ENCODE results near the gene ATRIP. TPM values are rescaled to one million over a fixed set of nuclear protein-coding genes. Genes with fewer than 3 reads are reported as not detected.
A peak's percentile ranks its signal among the peaks of the same experiment; 100 is the strongest.
"Not testable (repeated sequence)": the region's sequence is repeated elsewhere in the genome, so short reads cannot be mapped to it uniquely, and the experiment has no call there.

The ATRIP gene
- total RNA-seq (1 to 10 TPM; 5.0 to 6.3 TPM), polyA plus RNA-seq (1 to 10 TPM; 4.0 to 7.5 TPM)
- long read RNA-seq, donor 1, partial matches to known transcripts = 7 of 9 reads
- long read RNA-seq, donor 1, other reads (novel, unspliced or antisense) = 2 of 9 reads
- long read RNA-seq, donor 2, full-length matches to known transcripts = 3 of 13 reads
- long read RNA-seq, donor 2, partial matches to known transcripts = 1 of 13 reads
- long read RNA-seq, donor 2, other reads (novel, unspliced or antisense) = 9 of 13 reads

DNA sequence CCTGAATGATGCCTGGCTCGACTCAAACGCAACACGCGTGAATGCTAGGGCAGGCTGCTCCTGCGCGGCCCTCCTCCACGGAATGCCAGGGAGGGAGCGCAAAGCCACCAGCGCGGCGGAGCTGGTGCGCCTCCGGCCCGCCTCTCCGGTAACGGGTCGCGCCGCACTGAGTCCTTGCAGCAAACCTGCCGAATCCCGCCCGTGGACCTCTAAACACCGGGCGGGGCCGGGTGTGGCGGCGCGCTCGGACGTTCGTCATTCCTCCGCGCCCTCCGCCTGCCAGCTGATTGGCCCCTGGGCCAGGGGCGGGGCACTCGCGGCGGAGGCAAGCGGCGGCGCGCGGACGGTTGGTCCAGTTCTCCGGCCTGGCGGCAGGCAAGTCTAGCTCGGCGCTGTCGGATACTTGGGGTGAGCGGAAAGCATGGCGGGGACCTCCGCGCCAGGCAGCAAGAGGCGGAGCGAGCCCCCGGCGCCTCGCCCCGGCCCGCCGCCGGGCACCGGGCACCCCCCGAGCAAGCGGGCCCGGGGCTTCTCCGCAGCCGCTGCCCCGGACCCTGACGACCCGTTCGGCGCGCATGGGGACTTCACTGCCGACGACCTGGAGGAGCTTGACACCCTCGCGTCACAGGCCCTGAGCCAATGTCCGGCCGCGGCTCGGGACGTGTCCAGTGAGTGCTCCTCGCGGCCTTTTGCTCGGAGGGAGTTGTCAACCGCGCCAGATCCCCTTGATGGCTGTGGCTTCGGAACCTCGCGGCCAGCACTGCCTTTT lies at the start of gene ATRIP:
TSS of gene ATRIP (plus strand) at position 313 of the 769 bp plus-strand sequence. CDS start at position 422, 109 bp downstream.
- no peaks in the 10 kb centered on the region for H3K9me3 ChIP-seq (ENCODE audit: control insufficient read depth, low read length)
- WGBS, 2 donors = 0% methylated on average over 60 to 91 of the region's 91 CpGs
- no peaks in the 10 kb centered on the region for H3K27me3 ChIP-seq (ENCODE audit: control insufficient read depth in 1 of 2, insufficient read depth in 2 of 2, low read length in 1 of 2)
- peak within 1 kb of the TSS; percentile 46 to 60 for H3K27ac ChIP-seq (ENCODE audit: low read depth in 1 of 2, low read length in 2 of 2)
- peak; percentile 93 to 97 for DNase-seq
- intact Hi-C loops (cut with DNase I) = no loop called here
- peak; percentile 98 for ATAC-seq (ENCODE audit: low FRiP score)
- no peaks in the 10 kb centered on the region for H3K36me3 ChIP-seq (ENCODE audit: control insufficient read depth in 1 of 2, insufficient read depth in 2 of 2, low read length in 1 of 2)
- peak within 1 kb of the TSS; percentile 46 to 54 for H3K4me3 ChIP-seq (ENCODE audit: low read length in 2 of 2)
- H3K4me1 ChIP-seq (ENCODE audit: control insufficient read depth in 1 of 2, insufficient read depth in 2 of 2, low read length in 2 of 2) = no peaks in the 10 kb centered on the region

DNA sequence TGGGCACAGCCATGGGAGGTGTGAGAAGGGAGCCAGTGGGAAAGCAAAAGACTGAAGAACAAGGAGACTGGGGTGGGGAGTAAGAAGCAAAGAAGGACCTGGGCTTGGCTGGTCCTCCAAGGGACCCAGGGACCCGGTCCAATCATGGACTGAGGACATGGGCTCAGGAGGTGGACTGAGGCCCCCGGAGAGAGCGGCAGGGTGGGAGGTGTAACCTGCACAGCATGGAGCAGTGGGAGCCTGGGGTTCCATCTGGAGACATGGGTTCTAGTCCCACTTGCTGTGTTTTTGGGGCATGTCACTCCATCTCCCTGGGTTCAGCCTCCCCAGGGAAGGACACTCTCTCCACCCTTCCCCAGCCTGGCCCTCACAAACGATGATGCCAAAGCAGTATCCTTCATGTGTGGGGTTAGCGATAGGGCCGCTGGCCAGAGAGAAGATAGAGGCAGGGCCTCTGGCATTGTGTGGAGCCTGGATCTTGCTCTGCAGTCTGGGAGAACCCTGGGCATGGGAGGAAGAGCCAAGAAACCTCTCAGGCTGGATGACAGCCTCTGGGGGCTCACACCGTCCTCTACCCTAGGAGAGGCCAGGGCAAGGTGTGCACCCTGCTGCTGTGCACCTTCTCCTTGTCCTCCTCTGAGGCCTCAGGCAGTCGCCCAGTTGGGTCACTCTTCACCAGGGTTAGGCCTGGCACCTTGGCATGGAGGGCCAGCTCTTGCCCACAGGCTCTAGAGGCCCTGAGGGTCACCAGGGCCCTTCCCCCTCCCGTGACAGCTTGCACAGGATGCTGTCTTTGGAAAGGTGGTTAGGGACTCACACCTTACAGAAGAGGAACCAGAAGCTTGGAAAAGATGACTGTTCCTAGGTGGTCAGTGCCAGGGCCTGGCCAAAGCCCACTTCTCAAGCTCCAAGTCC lies 48.5 kb upstream of the ATRIP start:
- no peak for DNase-seq
- Histone ChIP-seq H3K4me3 (ENCODE audit: low read length in 2 of 2) (no peak overlapping the region), H3K9me3 (ENCODE audit: control insufficient read depth, low read length) (no peaks in the 10 kb centered on the region), H3K4me1 (ENCODE audit: control insufficient read depth in 1 of 2, insufficient read depth in 2 of 2, low read length in 2 of 2) (peaks cover 0 to 4% of the 10 kb centered on the region in 2 donors), H3K27me3 (ENCODE audit: control insufficient read depth in 1 of 2, insufficient read depth in 2 of 2, low read length in 1 of 2) (no peaks in the 10 kb centered on the region), H3K36me3 (ENCODE audit: control insufficient read depth in 1 of 2, insufficient read depth in 2 of 2, low read length in 1 of 2) (no peaks in the 10 kb centered on the region), H3K27ac (ENCODE audit: low read depth in 1 of 2, low read length in 2 of 2) (no peak overlapping the region)
- WGBS, 2 donors = 69 to 73% methylated on average over 9 of the region's 9 CpGs
- intact Hi-C loops (cut with DNase I) = no loop called here
- ATAC-seq (ENCODE audit: low FRiP score) = no peak

DNA sequence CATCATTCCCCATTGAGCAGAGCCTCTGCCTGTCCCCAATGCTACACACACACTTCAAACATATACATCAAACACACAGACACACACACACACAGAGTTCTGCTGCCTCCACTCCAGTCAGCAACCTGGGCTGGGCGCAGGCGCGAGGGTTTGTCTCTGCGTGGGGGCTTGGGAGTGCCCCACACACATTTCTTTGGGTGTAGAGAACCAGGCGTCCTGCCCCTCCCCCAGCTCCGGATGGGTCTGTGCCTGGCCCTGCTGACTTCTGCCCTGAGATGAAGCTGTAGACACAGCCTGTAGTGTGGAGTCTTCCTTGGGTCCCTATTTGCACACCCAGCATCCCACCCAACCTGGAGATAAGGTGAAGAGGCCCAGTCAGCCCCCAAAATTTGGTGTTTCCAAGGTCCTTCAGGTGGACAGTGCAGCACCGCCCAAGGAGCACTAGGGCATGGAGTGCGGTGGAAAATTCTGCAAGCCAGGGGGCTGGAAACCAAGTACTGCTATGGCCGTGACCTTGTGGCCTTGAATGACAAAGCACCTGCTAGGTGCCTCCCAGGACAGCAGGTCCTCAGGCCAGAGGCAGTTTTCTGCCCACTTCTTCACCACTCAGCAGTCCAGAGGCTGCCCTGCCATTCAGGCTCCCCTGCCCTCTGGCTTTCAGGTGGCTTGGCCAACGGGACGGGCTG lies 47.7 kb upstream of the ATRIP start:
- intact Hi-C loops (cut with DNase I) = no loop called here
- H3K27ac ChIP-seq (ENCODE audit: low read depth in 1 of 2, low read length in 2 of 2) = no peak overlapping the region

DNA sequence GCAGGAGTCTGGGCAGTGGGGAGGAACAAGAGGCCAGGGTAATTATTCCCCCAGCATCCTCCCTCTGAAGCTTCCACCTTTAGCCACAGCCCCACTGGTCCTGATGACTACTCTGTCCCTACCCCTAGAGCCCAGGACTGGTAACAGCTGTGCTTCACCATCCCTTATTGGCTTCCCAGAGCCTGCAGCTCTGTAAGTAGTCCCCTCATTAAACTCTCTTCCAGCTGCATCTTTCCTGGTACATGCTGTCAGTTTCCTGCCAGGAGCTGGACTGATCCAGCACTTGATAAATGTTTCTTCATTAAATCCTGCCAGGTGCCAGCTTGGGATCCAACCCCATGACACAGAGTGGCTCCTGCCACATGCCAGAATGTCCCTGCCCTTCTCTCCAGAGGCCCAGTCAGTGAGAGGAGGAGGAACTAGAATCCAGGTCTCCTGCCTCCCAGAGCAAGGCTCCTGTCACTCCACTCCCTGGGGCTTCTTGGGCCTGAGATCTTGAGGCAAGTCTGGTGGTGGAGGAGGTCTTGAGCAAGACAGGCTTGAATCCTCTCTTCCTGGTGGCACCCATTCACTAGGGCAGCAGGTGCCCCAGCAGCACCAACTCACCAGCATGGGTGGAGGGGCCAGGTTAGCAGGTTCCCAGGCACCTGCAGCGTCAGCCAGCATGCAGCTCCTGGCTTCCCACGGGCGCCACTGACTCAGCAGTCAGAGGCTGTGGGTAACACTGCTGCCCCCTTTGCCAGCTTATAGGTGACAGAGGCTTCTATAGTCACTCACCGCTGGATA lies 47.0 kb upstream of the ATRIP start:
- Histone ChIP-seq H3K4me1 (ENCODE audit: control insufficient read depth in 1 of 2, insufficient read depth in 2 of 2, low read length in 2 of 2) (peaks cover 0 to 4% of the 10 kb centered on the region in 2 donors), H3K27ac (ENCODE audit: low read depth in 1 of 2, low read length in 2 of 2) (no peak overlapping the region), H3K9me3 (ENCODE audit: control insufficient read depth, low read length) (no peaks in the 10 kb centered on the region), H3K4me3 (ENCODE audit: low read length in 2 of 2) (no peak overlapping the region), H3K27me3 (ENCODE audit: control insufficient read depth in 1 of 2, insufficient read depth in 2 of 2, low read length in 1 of 2) (no peaks in the 10 kb centered on the region), H3K36me3 (ENCODE audit: control insufficient read depth in 1 of 2, insufficient read depth in 2 of 2, low read length in 1 of 2) (no peaks in the 10 kb centered on the region)
- ATAC-seq (ENCODE audit: low FRiP score) (no peak), DNase-seq (peak in 1 of 2 donors; percentile 67)
- 65 to 73% methylated on average over 4 of the region's 4 CpGs for WGBS, 2 donors
- intact Hi-C loops (cut with DNase I) = loop anchor here in 1 of 2 donors (2.0 kb wide), 1 partner anchor 37 kb away; no protein-coding TSS in a partner anchor

More for the DNA sequence above, 47.7 kb upstream of the ATRIP start:
- ATAC-seq (ENCODE audit: low FRiP score) (no peak), DNase-seq (peak in 1 of 2 donors; percentile 68)
- Histone ChIP-seq H3K9me3 (ENCODE audit: control insufficient read depth, low read length) (no peaks in the 10 kb centered on the region), H3K36me3 (ENCODE audit: control insufficient read depth in 1 of 2, insufficient read depth in 2 of 2, low read length in 1 of 2) (no peaks in the 10 kb centered on the region), H3K4me3 (ENCODE audit: low read length in 2 of 2) (no peak overlapping the region), H3K27me3 (ENCODE audit: control insufficient read depth in 1 of 2, insufficient read depth in 2 of 2, low read length in 1 of 2) (no peaks in the 10 kb centered on the region), H3K4me1 (ENCODE audit: control insufficient read depth in 1 of 2, insufficient read depth in 2 of 2, low read length in 2 of 2) (peaks cover 0 to 4% of the 10 kb centered on the region in 2 donors)
- WGBS, 2 donors = 54 to 57% methylated on average over 11 of the region's 11 CpGs

DNA sequence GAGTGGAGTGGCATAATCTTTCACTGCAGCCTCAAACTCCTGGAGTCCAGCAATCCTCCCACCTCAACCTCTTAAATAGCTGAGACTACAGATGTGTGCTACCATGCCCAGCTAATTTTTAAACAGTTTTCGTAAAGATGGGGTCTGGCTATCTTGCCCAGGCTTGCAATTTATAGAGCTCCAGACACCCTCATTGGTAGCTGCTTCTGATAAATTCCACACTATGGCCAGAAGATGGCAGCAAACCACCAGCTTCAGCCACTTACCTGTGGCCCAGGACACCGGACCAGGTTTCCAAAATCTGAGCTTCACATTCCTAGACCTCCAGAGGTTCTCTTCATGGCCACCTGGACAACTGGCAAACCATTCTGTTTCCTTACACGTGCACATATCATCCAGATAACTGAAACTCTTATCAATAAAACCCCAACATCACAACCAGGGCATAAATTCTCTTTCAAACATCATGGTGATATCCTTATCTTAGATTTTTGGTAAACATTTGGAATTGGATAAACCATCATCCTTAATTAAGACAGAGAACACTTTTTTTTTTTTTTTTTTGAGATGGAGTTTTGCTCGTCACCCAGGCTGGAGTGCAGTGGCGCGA lies 45.6 kb upstream of the ATRIP start:
- Histone ChIP-seq H3K4me3 (ENCODE audit: low read length in 2 of 2) (no peak overlapping the region), H3K9me3 (ENCODE audit: control insufficient read depth, low read length) (no peaks in the 10 kb centered on the region), H3K27me3 (ENCODE audit: control insufficient read depth in 1 of 2, insufficient read depth in 2 of 2, low read length in 1 of 2) (no peaks in the 10 kb centered on the region), H3K4me1 (ENCODE audit: control insufficient read depth in 1 of 2, insufficient read depth in 2 of 2, low read length in 2 of 2) (peaks cover 0 to 4% of the 10 kb centered on the region in 2 donors), H3K36me3 (ENCODE audit: control insufficient read depth in 1 of 2, insufficient read depth in 2 of 2, low read length in 1 of 2) (no peaks in the 10 kb centered on the region), H3K27ac (ENCODE audit: low read depth in 1 of 2, low read length in 2 of 2) (no peak overlapping the region)
- ATAC-seq (ENCODE audit: low FRiP score) (peak; percentile 66), DNase-seq (peak; percentile 49 to 76)
- intact Hi-C loops (cut with DNase I) = loop anchor here (1.0 to 2.0 kb wide), 2 partner anchors 35 to 36 kb away; no protein-coding TSS in a partner anchor
- WGBS, 2 donors = 47 to 48% methylated on average over 6 of the region's 6 CpGs

DNA sequence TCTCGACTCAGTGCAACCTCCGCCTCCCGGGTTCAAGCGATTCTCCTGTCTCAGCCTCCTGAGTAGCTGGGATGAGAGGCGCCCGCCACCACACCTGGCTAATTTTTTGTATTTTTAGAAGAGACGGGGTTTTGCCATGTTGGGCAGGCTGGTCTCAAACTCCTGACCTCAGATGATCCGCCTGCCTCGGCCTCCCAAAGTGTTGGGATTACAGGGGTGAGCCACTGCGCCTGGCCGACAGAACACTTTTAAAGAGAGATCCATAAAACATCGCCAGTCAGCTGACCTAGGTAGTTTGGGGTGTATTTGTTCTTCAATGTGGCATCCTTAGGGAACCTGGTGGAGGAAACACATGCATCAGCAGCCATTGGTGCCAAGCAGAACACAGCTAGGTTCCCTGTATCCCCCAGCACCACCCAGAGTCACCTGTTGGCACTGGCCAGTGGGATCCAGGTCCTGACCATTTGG lies 45.1 kb upstream of the ATRIP start:
- H3K4me3 ChIP-seq (ENCODE audit: low read length in 2 of 2); H3K36me3 ChIP-seq (ENCODE audit: control insufficient read depth in 1 of 2, insufficient read depth in 2 of 2, low read length in 1 of 2); H3K27me3 ChIP-seq (ENCODE audit: control insufficient read depth in 1 of 2, insufficient read depth in 2 of 2, low read length in 1 of 2); H3K4me1 ChIP-seq (ENCODE audit: control insufficient read depth in 1 of 2, insufficient read depth in 2 of 2, low read length in 2 of 2); H3K9me3 ChIP-seq (ENCODE audit: control insufficient read depth, low read length); ATAC-seq (ENCODE audit: low FRiP score): not testable (repeated sequence)
- intact Hi-C loops (cut with DNase I) = loop anchor here (1.0 to 2.0 kb wide), 2 partner anchors 35 kb away; no protein-coding TSS in a partner anchor
- 83 to 86% methylated on average over 12 of the region's 12 CpGs for WGBS, 2 donors
- DNase-seq = peak in 1 of 2 donors; percentile 29
- peak overlapping the region; percentile 21 to 79 for H3K27ac ChIP-seq (ENCODE audit: low read depth in 1 of 2, low read length in 2 of 2)

DNA sequence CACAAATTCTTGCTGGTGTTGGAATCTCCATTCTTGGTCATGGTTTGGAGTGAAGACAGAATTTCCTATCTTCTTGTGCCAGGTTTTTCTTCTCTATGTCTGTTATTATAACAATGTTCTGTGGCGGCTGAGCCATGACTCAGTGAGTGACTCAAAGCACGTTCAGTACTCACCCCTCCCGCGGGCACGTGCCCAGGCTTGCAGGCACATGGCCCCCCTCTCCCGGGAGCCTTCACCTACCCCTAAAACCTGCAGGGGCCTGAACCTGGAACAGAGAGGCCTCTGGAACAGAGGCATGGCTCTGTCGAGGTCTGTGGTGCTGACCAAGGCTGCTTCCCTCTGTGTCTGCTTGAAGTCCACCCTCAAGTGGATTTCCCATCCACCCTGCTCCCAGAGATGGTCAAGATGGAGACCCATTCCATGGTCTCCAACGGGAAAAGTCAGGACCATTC lies 44.2 kb upstream of the ATRIP start:
- Histone ChIP-seq H3K27me3 (ENCODE audit: control insufficient read depth in 1 of 2, insufficient read depth in 2 of 2, low read length in 1 of 2) (no peaks in the 10 kb centered on the region), H3K36me3 (ENCODE audit: control insufficient read depth in 1 of 2, insufficient read depth in 2 of 2, low read length in 1 of 2) (no peaks in the 10 kb centered on the region), H3K27ac (ENCODE audit: low read depth in 1 of 2, low read length in 2 of 2) (peak overlapping the region; percentile 31 to 61), H3K4me1 (ENCODE audit: control insufficient read depth in 1 of 2, insufficient read depth in 2 of 2, low read length in 2 of 2) (peaks cover 0 to 4% of the 10 kb centered on the region in 2 donors), H3K4me3 (ENCODE audit: low read length in 2 of 2) (no peak overlapping the region), H3K9me3 (ENCODE audit: control insufficient read depth, low read length) (no peaks in the 10 kb centered on the region)
- DNase-seq (peak; percentile 92 to 97), ATAC-seq (ENCODE audit: low FRiP score) (peak; percentile 90)
- WGBS, 2 donors = 2 to 5% methylated on average over 8 of the region's 8 CpGs
- intact Hi-C loops (cut with DNase I) = no loop called here

Measured in aorta (tissue), 5 donors.